A549 (cell line): ENCODE results near the gene PPP1R2. TPM values are rescaled to one million over a fixed set of nuclear protein-coding genes. Genes with fewer than 3 reads are reported as not detected.

ENCODE experiments used
- ATAC-seq, 2 experiments: fragments of 200-7000 bp in 1 of 2; fragments of >200 bp in 1 of 2; cut with Nextera tagmentation in 1 of 2; cut with Tn5 transposase in 1 of 2; 3 replicates each; pipeline versions ENCODE4 v1.8.0 to v1.9.1; 2018 to 2020; ENCODE audit warnings: mild to moderate bottlenecking in 1 of 2, moderate library complexity in 1 of 2
- CTCF ChIA-PET: fragments of 300-600 bp; sonication (Branson Sonifier 250); formaldehyde crosslinking; extraction: SDS; loops from one replicate; lab custom pipeline; 2021; ENCODE audit warnings: antibody characterized with exemption, inconsistent platforms; lab: Yijun Ruan, JAX
- POLR2A ChIA-PET: fragments of 350-600 bp; formaldehyde crosslinking; extraction: SDS; loops from one replicate; lab custom pipeline; 2021; ENCODE audit warnings: antibody characterized with exemption, inconsistent platforms; lab: Yijun Ruan, JAX
- DNase-seq, 2 experiments: peaks; one replicate each; pipeline versions ENCODE4 v3.0.0 to v3.0.0-alpha.2; 2011 to 2016; ENCODE audit warnings: low read depth in 1 of 2, low spot score in 1 of 2
- FAIRE-seq: peaks from 2 replicates; lab custom pipeline; 2011; peaks lifted over from hg19 to GRCh38; lab: Jason Lieb, UNC
- H3K27ac ChIP-seq, 2 experiments: fragments of >200 bp; sonication (Bioruptor Twin); formaldehyde crosslinking; 3 replicates each; pipeline ENCODE4 v1.5.1; 2016 to 2017
- H3K4me1 ChIP-seq: fragments of >200 bp; sonication (Bioruptor Twin); formaldehyde crosslinking; 3 replicates; pipeline ENCODE4 v1.6.1; 2016
- H3K4me2 ChIP-seq: fragments of >200 bp; sonication (Bioruptor Twin); formaldehyde crosslinking; 3 replicates; pipeline ENCODE4 v1.6.1; 2016
- H3K4me3 ChIP-seq: fragments of >200 bp; sonication (Bioruptor Twin); formaldehyde crosslinking; 3 replicates; pipeline ENCODE4 v1.5.1; 2016
- H3K9me3 ChIP-seq: fragments of >200 bp; sonication (Bioruptor Twin); formaldehyde crosslinking; 3 replicates; pipeline ENCODE4 v1.6.1; 2016
- CBX2 ChIP-seq: fragments of 200-600 bp; sonication (generic); IDR thresholded peaks from 2 replicates; pipeline ENCODE4 v1.6.1; 2016; ENCODE audit warnings: low read depth, mild to moderate bottlenecking, borderline replicate concordance
- CTCF ChIP-seq: fragments of >200 bp; sonication (Bioruptor Twin); formaldehyde crosslinking; IDR thresholded peaks from 3 replicates; pipeline ENCODE4 v1.5.1; 2016
- E2F6 ChIP-seq: IDR thresholded peaks from 2 replicates; pipeline ENCODE4 v1.6.1; 2012; ENCODE audit warnings: low read depth, borderline replicate concordance
- ESRRA ChIP-seq: fragments of 150-350 bp; IDR thresholded peaks from 2 replicates; pipeline ENCODE4 v1.6.1; 2014; ENCODE audit warnings: mild to moderate bottlenecking, low read length, borderline replicate concordance
- HDAC2 ChIP-seq: fragments of 200-600 bp; sonication (generic); IDR thresholded peaks from 2 replicates; pipeline ENCODE4 v1.6.1; 2016
- HOXB5 ChIP-seq: fragments of 250-450 bp; sonication (Bioruptor Pico); IDR thresholded peaks from 2 replicates; pipeline ENCODE4 v1.5.0; 2020; ENCODE audit warnings: mild to moderate bottlenecking, moderate library complexity
- JUN ChIP-seq, 2 experiments: fragments of >200 bp; sonication (Bioruptor Twin); formaldehyde crosslinking; IDR thresholded peaks; 2 replicates in 1 of 2; 3 replicates in 1 of 2; pipeline ENCODE4 v1.6.1; 2016 to 2017
- JUNB ChIP-seq: fragments of >200 bp; sonication (Bioruptor Twin); formaldehyde crosslinking; IDR thresholded peaks from 2 replicates; pipeline ENCODE4 v1.6.1; 2016
- KDM5A ChIP-seq: fragments of 200-600 bp; sonication (generic); IDR thresholded peaks from 2 replicates; pipeline ENCODE4 v1.6.1; 2016; ENCODE audit warnings: antibody characterized with exemption, mild to moderate bottlenecking
- MAX ChIP-seq: IDR thresholded peaks from 2 replicates; pipeline ENCODE4 v1.6.1; 2012
- NFE2L2 ChIP-seq: fragments of 150-350 bp; conservative IDR thresholded peaks from 2 replicates; pipeline ENCODE4 v1.6.1; 2014; ENCODE audit warnings: low read length
- NPAS2 ChIP-seq: fragments of 250-450 bp; sonication (Bioruptor Pico); IDR thresholded peaks from 2 replicates; pipeline ENCODE4 v1.8.0; 2022; ENCODE audit warnings: mild to moderate bottlenecking, moderate library complexity, borderline replicate concordance
- POLR2A ChIP-seq: IDR thresholded peaks from 2 replicates; pipeline ENCODE4 v1.6.1; 2012; ENCODE audit warnings: mild to moderate bottlenecking, low read length
- RAD21 ChIP-seq, 2 experiments: fragments of >200 bp in 1 of 2; sonication (Bioruptor Twin) in 1 of 2; formaldehyde crosslinking in 1 of 2; IDR thresholded peaks in 1 of 2; conservative IDR thresholded peaks in 1 of 2; 2 replicates in 1 of 2; 3 replicates in 1 of 2; pipeline ENCODE4 v1.6.1; 2012 to 2018; ENCODE audit warnings: inconsistent platforms in 1 of 2
- RCOR1 ChIP-seq: fragments of 150-350 bp; IDR thresholded peaks from 2 replicates; pipeline ENCODE4 v1.6.1; 2014; ENCODE audit warnings: antibody characterized with exemption, low read length, low read depth
- REST ChIP-seq: fragments of 200-600 bp; sonication (generic); IDR thresholded peaks from 2 replicates; pipeline ENCODE4 v1.6.1; 2016; ENCODE audit warnings: antibody characterized with exemption, mild to moderate bottlenecking, moderate library complexity
- RNF2 ChIP-seq: fragments of 200-600 bp; sonication (generic); IDR thresholded peaks from 2 replicates; pipeline ENCODE4 v1.6.1; 2016; ENCODE audit warnings: low read depth, mild to moderate bottlenecking, antibody characterized with exemption, moderate library complexity, borderline replicate concordance
- SMC3 ChIP-seq: fragments of >200 bp; sonication (Bioruptor Twin); formaldehyde crosslinking; IDR thresholded peaks from 3 replicates; pipeline ENCODE4 v1.6.1; 2018; ENCODE audit warnings: inconsistent platforms
- USF2 ChIP-seq: fragments of 450-650 bp; IDR thresholded peaks from 2 replicates; pipeline ENCODE4 v1.6.1; 2014; ENCODE audit warnings: antibody characterized with exemption
- ZFP36 ChIP-seq: fragments of 450-650 bp; IDR thresholded peaks from 2 replicates; pipeline ENCODE4 v1.6.1; 2014; ENCODE audit warnings: borderline replicate concordance; ENCODE audit not compliant: partially characterized antibody
- WGBS: methylation state at CpG from one replicate; pipeline ENCODE4 v1.1.6; 2017; ENCODE audit errors: missing lambda C conversion rate; 5-methylcytosine and 5-hydroxymethylcytosine counted together
- polyA plus RNA-seq, 4 experiments: library from polyadenylated mRNA; depleted of rRNA in 3 of 4; stranded (reverse); fragments of >200 nt; fragmentation: RNase III in 1 of 4; extraction: RNeasy Plus Mini Kit Qiagen cat#74134 plus additional on column Dnase treatment in 1 of 4; gene quantifications; 2 replicates in 3 of 4; 3 replicates in 1 of 4; pipeline ENCODE4 v1.2.3, GENCODE V29; 2011 to 2017

The PPP1R2 gene
- polyA plus RNA-seq, 2 of the 4 experiments (the other 2 are of a cell fraction) = 13.4 to 47.3 TPM

GRCh38 chr3:195526492-195526891 lies 16.6 kb downstream of the PPP1R2 start (continued):
- TF ChIP-seq USF2 = no peak

- ATAC-seq (no peak), DNase-seq (no peak), FAIRE-seq (no peak)
- H3K4me3 ChIP-seq = no peak overlapping the region
- ChIA-PET CTCF (interaction anchor here (1.1 to 14.7 kb wide), 3 partner anchors 16 to 253 kb away, joined by 3 to 186 read pairs (median 4); partner anchors contain the start of gene XXYLT1), POLR2A (no interaction called here)
- no peaks in the 10 kb centered on the region for H3K4me1 ChIP-seq
- 84% methylated on average over 14 of the region's 14 CpGs for WGBS
- H3K27ac ChIP-seq = no peak overlapping the region
- H3K9me3 ChIP-seq = no peaks in the 10 kb centered on the region
- H3K4me2 ChIP-seq = no peak overlapping the region
- TF ChIP-seq ZFP36 (no peak), RCOR1 (no peak), MAX (no peak), CBX2 (no peak), RAD21 (conservative IDR thresholded peaks at IDR 0.05 in 1 of 2, IDR thresholded peaks at IDR 0.05 in 1 of 2) (no peak), NPAS2 (CRISPR knock-in tag) (no peak)
Observed at GRCh38 chr3:195524171-195524896, 18.8 kb downstream of the PPP1R2 start.

- CTCF ChIA-PET = interaction anchor here (0.7 to 14.7 kb wide), 11 partner anchors 12 to 335 kb away, joined by 3 to 186 read pairs (median 5); partner anchors contain the start of gene XXYLT1
- no peak overlapping the region for H3K4me3 ChIP-seq
- POLR2A ChIA-PET = interaction anchor here (0.7 kb wide), 1 partner anchor 252 kb away, joined by 3 read pairs; the partner anchor contains the start of gene XXYLT1
- no peak for ATAC-seq
- H3K9me3 ChIP-seq = no peaks in the 10 kb centered on the region
- H3K27ac ChIP-seq = no peak overlapping the region
- FAIRE-seq = peak; percentile 39
- WGBS = 53% methylated on average over 6 of the region's 6 CpGs
- TF ChIP-seq JUN (IDR thresholded peaks at IDR 0.05) (no peak), CTCF (peak; percentile 77), E2F6 (no peak), NFE2L2 (no peak), HDAC2 (no peak), RAD21 (conservative IDR thresholded peaks at IDR 0.05 in 1 of 2, IDR thresholded peaks at IDR 0.05 in 1 of 2) (peak; percentile 69 to 79), SMC3 (peak; percentile 80)
- TF ChIP-seq, all 56 proteins: peak for 3
- peak; percentile 13 to 43 for DNase-seq
- Histone ChIP-seq H3K4me1 (no peaks in the 10 kb centered on the region), H3K4me2 (no peak overlapping the region)
Observed at GRCh38 chr3:195522254-195523023, 20.7 kb downstream of the PPP1R2 start.

- DNase-seq = no peak
- CTCF ChIA-PET = interaction anchor here (1.1 to 14.7 kb wide), 2 partner anchors 155 to 245 kb away, joined by 4 to 186 read pairs; partner anchors contain the start of gene XXYLT1
- H3K4me3 ChIP-seq = no peak overlapping the region
- ATAC-seq = no peak
- TF ChIP-seq POLR2A (no peak), ESRRA (no peak), HOXB5 (CRISPR knock-in tag) (no peak), RAD21 (conservative IDR thresholded peaks at IDR 0.05 in 1 of 2, IDR thresholded peaks at IDR 0.05 in 1 of 2) (no peak), KDM5A (no peak), RNF2 (no peak), JUNB (no peak), RCOR1 (no peak), REST (no peak)
- TF ChIP-seq, all 56 proteins: peak for 0
- H3K4me1 ChIP-seq = no peaks in the 10 kb centered on the region
- POLR2A ChIA-PET = no interaction called here
- no peak overlapping the region for H3K4me2 ChIP-seq
- no peak overlapping the region for H3K27ac ChIP-seq
- FAIRE-seq = no peak
- no peaks in the 10 kb centered on the region for H3K9me3 ChIP-seq
- 89% methylated on average over 1 of the region's 1 CpG for WGBS
Observed at GRCh38 chr3:195517030-195517429, 26.1 kb downstream of the PPP1R2 start.
